ENCODE results near the gene RFX6. TPM values are rescaled to one million over a fixed set of nuclear protein-coding genes. Genes with fewer than 3 reads are reported as not detected.

Gene RFX6
- total and polyA plus RNA-seq, 9 donors: not detected

DNA sequence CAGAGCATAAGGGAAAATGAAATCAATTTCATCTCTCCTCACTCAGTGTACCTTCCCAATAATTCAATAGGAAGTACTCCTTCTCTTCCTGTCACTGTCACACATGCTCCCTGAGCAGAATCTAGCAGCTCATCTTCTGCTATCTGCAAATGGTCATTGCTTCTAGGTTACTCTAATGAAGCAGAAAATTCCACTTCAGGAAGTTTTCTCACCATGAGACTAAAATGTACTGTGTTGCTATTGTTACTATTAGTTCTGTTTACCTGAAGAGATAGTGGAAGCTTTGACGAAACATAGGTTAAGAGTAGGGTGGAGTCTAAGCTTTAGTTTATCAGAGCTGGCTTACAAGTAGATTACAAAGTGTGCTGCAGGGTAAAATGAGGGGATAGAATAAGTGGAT, 52.8 kb downstream of the RFX6 start:
- Histone ChIP-seq H3K4me3 (no peak overlapping the region), H3K27ac (no peak overlapping the region), H3K9me3 (no peaks in the 10 kb centered on the region), H3K27me3 (no peaks in the 10 kb centered on the region), H3K36me3 (no peaks in the 10 kb centered on the region), H3K4me1 (ENCODE audit: insufficient read depth) (no peaks in the 10 kb centered on the region)
- WGBS, 3 donors: 44 to 93% (median 70%) methylated on average over 1 of the region's 1 CpG
- no peak for DNase-seq
- TF ChIP-seq CTCF (IDR thresholded peaks at IDR 0.05): no peak
- TF ChIP-seq POLR2A (IDR thresholded peaks at IDR 0.05): no peak
- TF ChIP-seq EP300 (IDR thresholded peaks at IDR 0.05): no peak
- intact Hi-C loops (cut with DNase I): no loop called here

DNA sequence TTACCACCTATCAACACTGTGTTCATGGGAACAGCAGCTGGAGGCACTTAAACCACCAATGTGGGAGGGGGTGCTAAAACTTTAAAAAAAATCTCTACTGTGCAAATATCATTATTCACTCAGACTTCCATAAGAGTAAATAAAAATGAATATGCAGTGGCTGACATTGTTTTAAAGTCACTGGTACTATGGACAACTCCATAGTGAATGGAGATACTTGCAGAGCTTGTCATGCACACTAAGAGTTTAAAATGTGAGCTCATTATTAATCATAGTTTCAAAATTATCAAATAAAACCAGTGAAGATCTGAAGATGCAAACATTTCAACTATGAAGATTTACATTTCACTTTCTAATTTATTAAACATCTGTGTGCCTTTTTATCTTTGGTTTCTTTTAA, 54.4 kb downstream of the RFX6 start:
- TF ChIP-seq EP300 (IDR thresholded peaks at IDR 0.05) (no peak), POLR2A (IDR thresholded peaks at IDR 0.05) (no peak), CTCF (IDR thresholded peaks at IDR 0.05) (no peak)
- intact Hi-C loops (cut with DNase I): no loop called here
- no peak for DNase-seq
- Histone ChIP-seq H3K4me3 (no peak overlapping the region), H3K36me3 (no peaks in the 10 kb centered on the region), H3K27me3 (no peaks in the 10 kb centered on the region), H3K9me3 (no peaks in the 10 kb centered on the region), H3K27ac (no peak overlapping the region), H3K4me1 (ENCODE audit: insufficient read depth) (no peaks in the 10 kb centered on the region)

- no peak for TF ChIP-seq POLR2A (IDR thresholded peaks at IDR 0.05)
These were observed 55.5 kb downstream of the RFX6 start for GRCh38 chr6:116932496-116932895.

DNA sequence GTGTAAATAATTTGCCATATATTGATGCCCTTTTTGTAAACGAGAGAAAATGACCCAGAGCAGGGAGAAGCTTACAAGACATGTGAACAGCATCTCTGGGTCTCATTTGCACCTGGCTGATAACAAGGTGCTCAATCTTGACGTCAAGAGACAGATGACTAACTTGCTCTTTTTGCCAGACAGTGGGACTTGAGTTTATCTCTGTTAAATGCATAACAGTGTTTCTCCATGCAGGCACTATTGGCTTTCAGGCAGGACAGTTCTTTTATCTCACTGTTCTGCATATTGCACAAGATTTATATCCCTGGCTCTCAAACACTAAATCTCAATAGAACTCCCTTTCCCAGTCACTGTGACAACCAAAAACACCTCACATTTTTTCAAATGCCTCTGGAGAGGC, 56.4 kb downstream of the RFX6 start:
- Histone ChIP-seq H3K4me3 (no peak overlapping the region), H3K9me3 (no peaks in the 10 kb centered on the region), H3K4me1 (ENCODE audit: insufficient read depth) (no peaks in the 10 kb centered on the region), H3K36me3 (no peaks in the 10 kb centered on the region), H3K27me3 (no peaks in the 10 kb centered on the region), H3K27ac (no peak overlapping the region)
- TF ChIP-seq CTCF (IDR thresholded peaks at IDR 0.05): no peak
- TF ChIP-seq EP300 (IDR thresholded peaks at IDR 0.05): no peak
- TF ChIP-seq POLR2A (IDR thresholded peaks at IDR 0.05): no peak
- intact Hi-C loops (cut with DNase I): no loop called here
- no peak for DNase-seq
- WGBS, 3 donors: 4 to 10% (median 5%) methylated on average over 2 of the region's 2 CpGs

More at GRCh38 chr6:116932496-116932895, 55.5 kb downstream of the RFX6 start:
- no peaks in the 10 kb centered on the region for H3K27me3 ChIP-seq
- H3K9me3 ChIP-seq: no peaks in the 10 kb centered on the region
- no peaks in the 10 kb centered on the region for H3K4me1 ChIP-seq (ENCODE audit: insufficient read depth)
- DNase-seq: no peak
- intact Hi-C loops (cut with DNase I): no loop called here
- H3K27ac ChIP-seq: no peak overlapping the region
- no peaks in the 10 kb centered on the region for H3K36me3 ChIP-seq
- no peak overlapping the region for H3K4me3 ChIP-seq
- 60 to 63% (median 61%) methylated on average over 1 of the region's 1 CpG for WGBS, 3 donors

DNA sequence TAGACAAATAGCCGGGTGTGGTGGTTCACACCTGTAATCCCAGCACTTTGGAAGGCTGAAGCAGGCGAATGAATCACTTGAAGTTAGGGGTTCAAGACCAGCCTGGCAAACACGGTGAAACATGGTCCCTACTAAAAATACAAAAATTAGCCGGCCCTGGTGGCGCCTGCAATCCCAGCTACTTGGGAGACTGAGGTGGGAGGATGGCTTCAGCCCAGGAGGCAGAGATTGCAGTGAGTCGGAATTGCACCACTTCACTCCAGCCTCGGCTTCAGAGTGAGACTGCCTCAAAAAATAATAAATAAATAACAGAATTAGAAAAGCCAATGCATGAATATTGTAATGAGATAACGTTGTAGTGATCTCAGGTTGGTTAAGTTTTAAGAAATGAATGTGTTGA, 61.3 kb downstream of the RFX6 start:
- DNase-seq: no peak
- Histone ChIP-seq H3K9me3 (no peaks in the 10 kb centered on the region), H3K27ac (no peak overlapping the region), H3K4me3 (no peak overlapping the region), H3K4me1 (ENCODE audit: insufficient read depth) (no peaks in the 10 kb centered on the region), H3K36me3 (no peaks in the 10 kb centered on the region), H3K27me3 (no peaks in the 10 kb centered on the region)
- intact Hi-C loops (cut with DNase I): no loop called here
- TF ChIP-seq CTCF (IDR thresholded peaks at IDR 0.05) (no peak), POLR2A (IDR thresholded peaks at IDR 0.05) (no peak), EP300 (IDR thresholded peaks at IDR 0.05) (no peak)
- 75 to 82% (median 80%) methylated on average over 8 of the region's 8 CpGs for WGBS, 3 donors
